Stimulated activated CD4-positive, alpha-beta T cell treated with anti-CD3 and anti-CD28 coated beads, Interleukin-12 subunit alpha, Interleukin-12 subunit beta, amount 100 ng/mL, for 48 hours (primary cell): ENCODE data around the gene PLA1A.

ENCODE experiments used
- DNase-seq, 3 donors: peaks; one replicate each; pipeline ENCODE4 v3.0.0-alpha.2; 2020; ENCODE audit warnings: low read depth in 2 of 3, low spot score in 1 of 3

The PLA1A gene

DNA sequence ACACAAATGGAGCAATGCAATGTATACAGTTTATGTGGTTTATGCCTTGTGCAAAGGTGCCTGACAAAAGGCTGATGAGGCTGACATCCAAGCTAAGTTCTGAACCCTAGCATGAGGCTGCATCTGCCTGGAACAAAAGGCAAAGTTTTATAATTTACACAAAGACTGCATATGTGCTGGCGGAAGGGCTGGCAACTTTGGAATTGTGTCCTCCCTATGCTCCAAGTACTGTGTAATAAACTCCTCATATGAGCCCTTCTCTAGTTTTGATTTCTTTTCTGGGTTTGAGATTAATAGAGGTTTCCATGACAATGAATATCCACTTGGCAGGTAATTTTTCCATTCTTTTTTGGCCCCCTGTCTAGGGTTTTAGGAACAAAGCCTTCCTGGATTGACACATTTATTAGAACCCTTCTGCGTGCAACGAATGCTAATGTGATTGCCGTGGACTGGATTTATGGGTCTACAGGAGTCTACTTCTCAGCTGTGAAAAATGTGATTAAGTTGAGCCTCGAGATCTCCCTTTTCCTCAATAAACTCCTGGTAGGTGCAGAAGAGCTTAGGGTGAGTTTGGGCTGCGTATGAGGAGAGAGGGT, 10.8 kb downstream of the PLA1A start:
- no peak for DNase-seq

- DNase-seq = no peak
Measured at GRCh38 chr3:119609301-119609700, 11.6 kb downstream of the PLA1A start.

- DNase-seq = no peak
Measured at GRCh38 chr3:119611664-119612063, 14.0 kb downstream of the PLA1A start.

GRCh38 chr3:119613201-119613600, 15.5 kb downstream of the PLA1A start:
- no peak for DNase-seq

GRCh38 chr3:119613872-119614271, 16.2 kb downstream of the PLA1A start:
- no peak for DNase-seq

GRCh38 chr3:119616056-119616455, 18.4 kb downstream of the PLA1A start:
- DNase-seq = no peak

DNA sequence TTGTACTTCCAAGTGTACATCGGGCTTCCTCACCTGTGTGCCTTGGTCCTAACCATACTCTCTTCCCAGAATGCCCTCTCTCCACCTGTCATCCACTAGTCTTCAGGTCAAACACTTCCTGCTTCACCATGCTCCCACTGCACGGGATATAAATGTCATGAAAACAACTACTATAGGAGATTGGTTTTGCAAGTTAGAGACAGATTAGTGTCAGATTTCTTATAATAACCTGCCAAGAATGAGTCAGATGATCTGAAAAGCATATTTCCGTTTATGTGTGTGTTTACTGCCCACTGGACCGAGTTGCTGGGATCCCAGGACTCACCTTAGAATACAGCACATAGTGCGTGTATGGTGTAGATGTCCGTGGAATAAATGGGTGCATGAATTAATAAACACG, 21.4 kb downstream of the PLA1A start:
- DNase-seq = no peak

DNA sequence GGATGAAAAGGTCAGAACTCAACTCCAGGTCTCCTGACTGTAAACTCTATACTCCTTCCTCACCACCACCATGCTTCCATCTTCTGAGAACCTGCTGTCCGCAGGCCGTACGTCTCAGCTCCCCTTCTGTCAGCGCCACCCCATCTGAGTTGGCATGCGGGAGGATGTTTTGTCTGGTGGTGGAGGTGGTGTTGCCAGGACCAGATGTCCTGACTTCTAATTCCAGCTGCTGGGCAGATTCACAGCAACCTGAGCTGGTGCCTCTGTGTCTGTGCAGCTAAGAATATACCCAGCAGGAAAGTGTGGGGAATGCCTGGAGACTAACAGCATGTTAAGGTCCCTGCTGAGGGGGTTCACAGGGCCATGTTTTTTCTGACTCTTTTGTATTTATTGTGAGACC, 23.2 kb downstream of the PLA1A start:
- DNase-seq = no peak

- no peak for DNase-seq
Measured at GRCh38 chr3:119624002-119624720, 26.5 kb downstream of the PLA1A start.

DNA sequence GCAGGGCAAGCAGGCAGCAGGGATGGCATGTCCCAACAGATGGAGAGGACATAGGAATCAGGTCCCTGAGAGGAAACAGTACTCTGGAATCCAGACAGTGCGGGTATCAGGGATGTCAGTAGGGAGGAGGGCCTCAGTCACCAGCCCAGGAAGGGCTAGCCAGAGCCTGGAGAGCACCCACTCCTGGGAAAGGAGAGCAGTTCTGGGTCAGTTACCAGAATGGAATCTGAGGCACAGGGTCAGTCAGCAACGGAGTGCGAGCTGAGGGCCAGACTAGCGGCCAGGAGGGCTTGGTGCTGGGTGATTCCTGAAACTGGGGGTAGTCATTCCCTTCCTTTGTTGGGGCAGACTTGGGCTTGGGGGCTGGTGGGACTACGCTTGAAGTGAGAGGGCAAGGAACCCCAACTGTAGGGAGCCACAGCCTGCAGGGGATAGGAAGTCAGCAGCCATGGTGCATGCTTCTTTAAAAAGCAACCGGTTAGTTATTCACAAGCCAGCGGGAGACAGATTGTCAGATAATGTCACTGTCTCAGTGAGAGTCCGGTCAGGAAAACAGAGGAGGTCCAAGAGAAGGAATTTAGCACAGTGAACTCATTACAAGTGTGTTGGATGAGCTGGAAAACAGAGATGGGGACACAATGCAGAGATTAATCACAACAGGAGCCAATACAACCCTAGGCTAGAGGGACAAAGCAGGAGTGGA, 27.9 kb downstream of the PLA1A start:
- DNase-seq = no peak

DNA sequence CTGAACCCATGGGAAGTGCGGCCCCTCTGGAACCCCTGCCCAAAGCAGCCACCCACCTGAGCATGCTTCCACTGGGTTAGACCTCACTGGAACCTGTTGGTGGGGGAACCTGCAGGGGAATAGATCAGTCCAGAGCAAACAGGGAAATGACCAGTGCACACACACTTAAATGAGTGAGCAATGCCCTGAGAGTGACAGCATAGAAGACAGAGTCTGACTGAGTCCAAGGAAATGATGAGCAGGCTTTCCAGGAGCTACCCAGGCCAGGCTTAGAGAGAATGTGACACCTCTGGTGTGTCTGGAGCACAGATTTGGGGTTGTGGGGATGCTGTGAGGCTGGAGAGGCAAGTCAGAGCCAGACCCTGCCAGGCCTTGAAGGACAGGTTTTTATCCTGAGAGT, 28.5 kb downstream of the PLA1A start:
- DNase-seq = no peak

GRCh38 chr3:119627461-119627860, 29.8 kb downstream of the PLA1A start:
- no peak for DNase-seq

DNA sequence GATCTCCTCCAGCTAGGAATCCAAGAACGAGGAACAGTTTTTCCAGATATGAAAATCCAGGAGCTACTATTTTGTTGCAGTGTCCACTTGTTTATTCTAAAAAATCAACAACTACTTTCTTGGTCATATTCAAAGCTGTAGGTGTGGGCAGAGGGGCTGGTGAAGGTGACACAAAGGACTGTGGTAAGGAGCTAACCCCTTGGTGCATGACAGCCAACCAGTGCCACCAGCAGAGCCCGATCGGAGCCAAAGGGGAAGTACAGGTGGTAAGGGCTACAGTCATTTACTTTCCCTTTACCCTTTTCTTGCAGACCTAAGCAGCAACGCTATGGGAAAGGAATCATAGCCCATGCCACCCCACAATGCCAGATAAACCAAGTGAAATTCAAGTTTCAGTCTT, 30.7 kb downstream of the PLA1A start:
- peak in 2 of 3 donors; percentile 22 to 26 for DNase-seq

DNA sequence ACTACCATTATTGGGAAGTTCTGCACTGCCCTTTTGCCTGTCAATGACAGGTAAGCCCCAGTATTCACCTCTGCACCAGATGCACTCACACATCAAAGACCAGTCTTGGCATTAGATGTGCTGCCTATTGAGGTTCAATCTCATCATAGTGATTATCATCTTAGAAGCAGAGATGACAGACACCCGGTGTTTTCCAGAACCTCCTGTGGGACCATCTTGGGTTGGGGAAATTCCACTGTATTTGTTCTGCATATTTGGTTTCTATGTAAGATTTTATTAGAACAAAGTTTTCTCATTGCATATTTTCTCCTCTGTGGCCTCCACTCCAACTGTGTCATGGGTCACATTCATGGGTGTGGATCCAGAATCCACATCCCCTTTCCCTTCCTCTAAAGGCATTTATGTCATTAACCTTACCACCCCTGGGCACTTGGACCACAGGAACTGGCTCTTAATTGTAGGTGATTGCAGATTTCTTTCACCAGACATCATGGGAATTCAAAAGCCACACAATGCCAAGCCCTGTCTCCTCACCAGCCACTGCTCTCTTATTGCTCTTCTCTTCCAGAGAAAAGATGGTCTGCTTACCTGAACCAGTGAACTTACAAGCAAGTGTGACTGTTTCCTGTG, 31.2 kb downstream of the PLA1A start:
- no peak for DNase-seq

GRCh38 chr3:119630128-119630879, 32.6 kb downstream of the PLA1A start:
- no peak for DNase-seq

DNA sequence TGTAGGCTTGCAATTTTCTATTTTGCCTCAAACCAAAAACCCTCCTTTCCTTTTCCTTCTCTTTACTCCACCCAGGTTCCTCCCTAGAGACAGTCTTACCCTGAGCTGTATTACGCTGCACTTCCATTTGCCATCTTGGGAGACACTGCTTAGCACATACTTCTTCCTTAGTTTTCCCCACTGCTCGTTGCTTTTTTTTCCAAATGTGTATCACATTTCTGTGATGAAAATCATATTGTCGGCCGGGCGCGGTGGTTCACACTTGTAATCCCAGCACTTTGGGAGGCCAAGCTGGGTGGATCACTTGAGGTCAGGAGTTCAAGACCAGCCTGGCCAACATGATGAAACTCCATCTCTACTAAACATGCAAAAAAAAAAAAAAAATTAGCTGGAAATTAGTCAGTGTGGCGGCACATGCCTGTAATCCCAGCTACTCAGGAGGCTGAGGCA, 33.2 kb downstream of the PLA1A start:
- no peak for DNase-seq

DNA sequence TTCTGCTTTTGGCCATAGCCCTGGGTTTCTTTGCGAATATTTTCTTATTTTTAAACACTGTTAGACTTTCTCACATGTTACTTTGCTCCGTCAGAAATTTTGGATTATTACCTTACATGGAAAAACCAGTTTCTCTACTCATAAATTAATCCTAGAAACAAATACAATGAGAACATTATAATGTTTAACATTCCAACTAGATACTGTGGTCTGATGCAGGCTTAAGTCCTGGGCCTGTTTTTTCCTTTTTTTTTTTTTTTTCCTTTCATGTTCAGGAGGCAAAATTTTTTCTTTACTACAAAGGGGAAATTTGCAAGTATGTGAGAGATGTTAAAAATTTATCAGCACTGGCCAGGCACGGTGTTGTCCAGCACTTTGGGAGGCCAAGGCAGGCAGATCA, 33.8 kb downstream of the PLA1A start:
- no peak for DNase-seq

- no peak for DNase-seq
Measured at GRCh38 chr3:119632216-119632615, 34.5 kb downstream of the PLA1A start.

DNA sequence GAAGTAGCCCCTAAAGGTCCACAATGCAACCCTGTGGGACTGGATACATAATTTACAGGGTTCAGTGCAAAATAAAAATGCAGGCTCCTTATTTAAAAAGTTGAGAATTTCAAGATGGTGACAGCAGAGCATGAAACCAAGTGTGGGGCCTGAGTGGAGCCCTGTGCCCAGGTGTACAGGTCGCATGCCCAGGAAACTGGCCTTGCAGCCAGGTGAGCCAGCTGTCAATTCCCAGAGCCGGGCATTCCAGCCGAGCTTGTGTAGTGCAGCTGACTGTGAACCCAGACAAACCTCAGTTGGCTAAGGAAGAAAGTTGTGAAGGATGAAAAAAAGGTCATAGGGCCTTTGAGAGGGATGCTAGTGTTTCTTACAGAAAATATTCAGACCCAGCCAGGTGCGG, 35.1 kb downstream of the PLA1A start:
- no peak for DNase-seq

- DNase-seq = no peak
Measured at GRCh38 chr3:119635719-119636118, 38.0 kb downstream of the PLA1A start.

GRCh38 chr3:119636249-119636648, 38.6 kb downstream of the PLA1A start:
- no peak for DNase-seq
